Cortex of kidney (tissue), 1 donor: ENCODE results near the gene SPATA25.
"Not testable (repeated sequence)": the region's sequence is repeated elsewhere in the genome, so short reads cannot be mapped to it uniquely, and the experiment has no call there.

Experiments
- DNase-seq: peaks from one replicate; lab custom pipeline; 2025; lab: John Stamatoyannopoulos, UW

Gene SPATA25

GRCh38 chr20:45892828-45893500, 5.5 kb upstream of the SPATA25 start:
- no peak for DNase-seq

- no peak for DNase-seq
These were observed 4.8 kb upstream of the SPATA25 start for GRCh38 chr20:45892049-45892825.

GRCh38 chr20:45890985-45891983, 3.9 kb upstream of the SPATA25 start, which contains the start of the genes CTSA and NEURL2:
Gene CTSA, plus strand, starts transcription at chr20:45891335. Its CDS starts 234 bp downstream, at chr20:45891569.
Gene NEURL2, minus strand, starts transcription at chr20:45891208. Its CDS starts 217 bp downstream, at chr20:45890991.
- peak; percentile 29 for DNase-seq

- DNase-seq = no peak
These were observed 2.9 kb upstream of the SPATA25 start for GRCh38 chr20:45890077-45890984.

- no peak for DNase-seq
These were observed 1.3 kb upstream of the SPATA25 start for GRCh38 chr20:45888681-45889080.

GRCh38 chr20:45886590-45887345, 654 bp downstream of the SPATA25 start:
- DNase-seq = no peak

GRCh38 chr20:45883100-45883469, 4.3 kb downstream of the SPATA25 start:
- no peak for DNase-seq

GRCh38 chr20:45882469-45883099, 4.8 kb downstream of the SPATA25 start:
- DNase-seq = no peak

- no peak for DNase-seq
These were observed 6.2 kb downstream of the SPATA25 start, which contains the start of gene ZSWIM1 for GRCh38 chr20:45880988-45881788. Gene ZSWIM1, plus strand, starts transcription at chr20:45881227. Its CDS starts 1,366 bp downstream, at chr20:45882593.

- DNase-seq = no peak
These were observed 9.2 kb downstream of the SPATA25 start for GRCh38 chr20:45878076-45878761.

- DNase-seq = no peak
These were observed 12.8 kb downstream of the SPATA25 start for GRCh38 chr20:45874576-45874975.

- DNase-seq = not testable (repeated sequence)
These were observed 13.3 kb downstream of the SPATA25 start for GRCh38 chr20:45874104-45874481.

GRCh38 chr20:45873409-45874103, 13.9 kb downstream of the SPATA25 start:
- no peak for DNase-seq

GRCh38 chr20:45872626-45873025, 14.8 kb downstream of the SPATA25 start:
- DNase-seq = no peak

GRCh38 chr20:45867819-45868176, 19.6 kb downstream of the SPATA25 start:
- no peak for DNase-seq

GRCh38 chr20:45867136-45867818, 20.1 kb downstream of the SPATA25 start:
- no peak for DNase-seq

- DNase-seq = no peak
These were observed 21.0 kb downstream of the SPATA25 start for GRCh38 chr20:45866454-45866853.
